ENCODE measurements around the gene TCERG1.

Gene TCERG1

DNA sequence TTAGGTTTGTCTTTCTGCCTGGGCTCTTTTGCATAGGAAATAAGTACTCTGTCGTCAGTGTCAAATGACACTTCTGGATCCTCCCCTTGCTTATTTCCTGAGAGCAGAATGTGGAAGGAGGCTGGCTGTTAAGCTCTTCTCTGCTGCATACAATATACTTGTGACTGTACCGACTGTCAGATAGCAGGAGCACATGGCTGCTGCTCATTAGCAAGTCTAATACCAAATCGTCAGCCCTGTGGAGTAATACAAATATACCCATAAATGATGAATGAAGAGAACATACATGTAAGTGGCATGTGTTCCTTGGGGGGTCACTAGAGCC is 69.0 kb downstream of the TCERG1 start, which contains the start of gene GPR151:
Gene GPR151 (minus strand): TSS at position 40 of the 325 bp plus-strand sequence. CDS start 77 bp downstream, outside the sequence.
- H3K4me1 ChIP-seq (ENCODE audit: control insufficient read depth, insufficient read depth, low read length): no peaks in the 10 kb centered on the region
- H3K9me3 ChIP-seq (ENCODE audit: control insufficient read depth, low read length): no peaks in the 10 kb centered on the region
- H3K27ac ChIP-seq (ENCODE audit: insufficient read depth, low read depth, low read length, poor library complexity, severe bottlenecking): no peak within 1 kb of the TSS
- no peaks in the 10 kb centered on the region for H3K27me3 ChIP-seq (ENCODE audit: control insufficient read depth, insufficient read depth, low read length, poor library complexity, severe bottlenecking)
- 69 to 73% methylated on average over 3 of the region's 3 CpGs for WGBS, 2 experiments
- no peak within 1 kb of the TSS for H3K4me3 ChIP-seq (ENCODE audit: insufficient read depth, low read depth, low read length)
- no peaks in the 10 kb centered on the region for H3K36me3 ChIP-seq (ENCODE audit: control insufficient read depth, insufficient read depth, low read length)

DNA sequence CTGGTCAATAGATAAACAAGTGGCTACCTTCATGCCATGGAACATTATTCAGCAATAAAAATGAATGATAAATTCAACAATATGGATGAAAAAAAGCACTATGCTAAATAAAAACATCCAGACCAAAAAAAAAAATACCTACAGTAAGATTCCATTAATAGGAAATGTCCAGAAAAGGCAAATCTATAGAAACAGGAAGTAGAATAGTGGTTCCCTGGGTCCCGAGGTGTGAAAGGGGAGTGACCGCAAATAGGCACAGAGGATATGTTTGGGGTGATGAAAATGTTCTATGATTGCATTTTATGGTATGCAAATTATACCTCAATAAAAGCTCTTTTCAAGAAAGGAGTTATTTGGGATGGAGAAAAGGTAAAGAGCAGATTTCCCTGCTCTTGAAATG is 72.4 kb downstream of the TCERG1 start:
- no peaks in the 10 kb centered on the region for H3K27me3 ChIP-seq (ENCODE audit: control insufficient read depth, insufficient read depth, low read length, poor library complexity, severe bottlenecking)
- 62 to 67% methylated on average over 2 of the region's 2 CpGs for WGBS, 2 experiments
- H3K4me3 ChIP-seq (ENCODE audit: insufficient read depth, low read depth, low read length): no peak overlapping the region
- H3K9me3 ChIP-seq (ENCODE audit: control insufficient read depth, low read length): no peaks in the 10 kb centered on the region
- H3K36me3 ChIP-seq (ENCODE audit: control insufficient read depth, insufficient read depth, low read length): no peaks in the 10 kb centered on the region
- H3K4me1 ChIP-seq (ENCODE audit: control insufficient read depth, insufficient read depth, low read length): no peaks in the 10 kb centered on the region
- no peak overlapping the region for H3K27ac ChIP-seq (ENCODE audit: insufficient read depth, low read depth, low read length, poor library complexity, severe bottlenecking)

DNA sequence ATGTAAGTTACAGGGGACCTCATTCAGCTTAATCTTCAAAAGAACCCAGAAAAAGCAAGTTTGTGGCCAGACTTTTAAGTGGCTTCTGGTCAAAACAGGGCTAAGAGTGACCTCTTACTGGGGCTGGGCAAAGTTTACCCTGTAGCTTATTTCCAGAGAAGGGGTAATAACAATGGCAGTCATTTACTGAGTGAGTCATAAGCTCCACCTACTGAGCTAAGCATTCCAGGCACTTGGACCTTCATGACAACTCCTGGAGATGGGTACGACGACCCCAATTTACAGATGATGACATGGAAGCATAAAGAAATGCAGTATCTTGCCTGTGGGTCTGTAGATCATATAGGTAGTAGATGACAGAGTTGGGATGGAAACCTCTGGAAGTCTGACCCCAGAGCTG is 73.6 kb downstream of the TCERG1 start:
- WGBS, 2 experiments: 48 to 81% methylated on average over 2 of the region's 2 CpGs
- Histone ChIP-seq H3K27me3 (ENCODE audit: control insufficient read depth, insufficient read depth, low read length, poor library complexity, severe bottlenecking) (no peaks in the 10 kb centered on the region), H3K27ac (ENCODE audit: insufficient read depth, low read depth, low read length, poor library complexity, severe bottlenecking) (no peak overlapping the region), H3K4me1 (ENCODE audit: control insufficient read depth, insufficient read depth, low read length) (no peaks in the 10 kb centered on the region), H3K9me3 (ENCODE audit: control insufficient read depth, low read length) (no peaks in the 10 kb centered on the region), H3K36me3 (ENCODE audit: control insufficient read depth, insufficient read depth, low read length) (no peaks in the 10 kb centered on the region), H3K4me3 (ENCODE audit: insufficient read depth, low read depth, low read length) (no peak overlapping the region)

DNA sequence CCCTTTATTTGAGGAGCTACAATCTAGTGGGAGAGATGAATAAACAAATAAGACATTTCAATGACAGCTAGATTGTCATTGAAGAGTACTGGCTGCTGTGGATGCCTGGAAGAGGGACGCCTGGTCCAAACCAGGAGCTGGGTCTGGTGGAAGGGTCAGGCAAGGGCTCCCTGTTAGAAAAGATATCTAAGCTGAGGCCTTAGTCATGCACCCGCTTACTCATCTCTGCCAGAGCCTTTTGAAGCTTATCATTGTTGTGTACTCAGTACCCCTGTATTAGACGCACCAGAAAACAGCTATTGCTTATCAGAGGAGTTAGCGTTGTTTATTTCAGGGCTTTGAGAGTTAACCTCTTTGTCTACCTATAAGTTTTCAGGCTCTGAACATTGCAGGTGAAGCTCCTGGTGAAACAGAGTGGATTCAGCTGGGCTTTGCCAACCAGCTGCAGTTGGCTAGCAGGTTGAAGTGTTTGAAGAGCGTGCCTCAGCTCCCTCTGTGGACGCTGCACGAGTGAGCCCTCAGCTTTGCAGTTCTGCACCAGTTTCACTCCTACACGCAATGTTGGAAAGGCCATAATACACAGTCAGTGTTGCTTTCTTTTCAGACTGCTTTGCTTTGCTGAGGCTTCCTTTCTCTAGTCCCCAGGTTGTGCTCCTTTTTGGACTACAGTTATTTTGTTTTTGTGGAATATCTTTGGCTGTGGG is 74.4 kb downstream of the TCERG1 start:
- WGBS, 2 experiments: 86 to 87% methylated on average over 8 of the region's 8 CpGs
- H3K4me1 ChIP-seq (ENCODE audit: control insufficient read depth, insufficient read depth, low read length): no peaks in the 10 kb centered on the region

DNA sequence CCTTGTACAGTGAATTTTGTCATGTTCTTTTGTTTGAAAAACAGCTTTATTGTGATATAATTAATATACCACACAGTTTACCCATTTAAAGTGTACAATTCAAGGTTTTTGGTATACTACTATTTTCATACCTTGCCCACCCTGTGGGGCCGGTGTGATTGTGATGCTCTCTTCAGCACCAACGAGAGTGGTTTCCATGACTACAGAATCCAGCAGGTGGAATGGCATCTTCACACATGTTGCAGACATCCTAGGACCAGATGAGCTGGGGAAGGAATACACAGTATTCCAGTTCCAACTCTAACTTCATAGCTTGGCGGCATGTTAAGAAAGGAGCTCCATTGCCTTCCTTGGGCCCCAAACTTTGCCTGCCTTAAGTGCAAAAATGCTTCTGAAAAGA is 76.6 kb downstream of the TCERG1 start:
- no peak overlapping the region for H3K4me3 ChIP-seq (ENCODE audit: insufficient read depth, low read depth, low read length)
- no peaks in the 10 kb centered on the region for H3K9me3 ChIP-seq (ENCODE audit: control insufficient read depth, low read length)
- H3K27me3 ChIP-seq (ENCODE audit: control insufficient read depth, insufficient read depth, low read length, poor library complexity, severe bottlenecking): no peaks in the 10 kb centered on the region
- no peaks in the 10 kb centered on the region for H3K36me3 ChIP-seq (ENCODE audit: control insufficient read depth, insufficient read depth, low read length)
- no peaks in the 10 kb centered on the region for H3K4me1 ChIP-seq (ENCODE audit: control insufficient read depth, insufficient read depth, low read length)
- H3K27ac ChIP-seq (ENCODE audit: insufficient read depth, low read depth, low read length, poor library complexity, severe bottlenecking): no peak overlapping the region
- 88 to 92% methylated on average over 3 of the region's 3 CpGs for WGBS, 2 experiments

More for the DNA sequence above, 74.4 kb downstream of the TCERG1 start:
- Histone ChIP-seq H3K4me3 (ENCODE audit: insufficient read depth, low read depth, low read length) (no peak overlapping the region), H3K36me3 (ENCODE audit: control insufficient read depth, insufficient read depth, low read length) (no peaks in the 10 kb centered on the region), H3K27ac (ENCODE audit: insufficient read depth, low read depth, low read length, poor library complexity, severe bottlenecking) (no peak overlapping the region), H3K9me3 (ENCODE audit: control insufficient read depth, low read length) (no peaks in the 10 kb centered on the region), H3K27me3 (ENCODE audit: control insufficient read depth, insufficient read depth, low read length, poor library complexity, severe bottlenecking) (no peaks in the 10 kb centered on the region)

DNA sequence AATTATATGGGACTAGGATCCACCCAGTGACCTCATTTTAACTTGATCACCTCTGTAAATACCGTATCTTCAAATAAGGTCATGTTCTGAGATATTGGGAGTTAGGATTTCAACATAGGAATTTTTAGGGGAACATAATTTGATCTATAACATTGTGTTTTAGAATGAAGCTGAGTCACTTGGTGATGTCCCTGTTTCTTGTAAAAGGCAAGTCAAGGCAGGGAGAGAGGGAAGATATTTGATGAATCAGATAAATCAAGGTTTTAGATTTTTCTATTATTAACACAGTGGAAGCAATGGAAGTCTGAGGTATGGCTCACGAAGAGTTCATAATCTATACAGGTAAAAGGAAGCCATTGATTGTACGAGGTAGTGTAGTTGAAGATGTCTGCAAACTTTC is 80.7 kb downstream of the TCERG1 start:
- H3K27ac ChIP-seq (ENCODE audit: insufficient read depth, low read depth, low read length, poor library complexity, severe bottlenecking): no peak overlapping the region
- no peaks in the 10 kb centered on the region for H3K36me3 ChIP-seq (ENCODE audit: control insufficient read depth, insufficient read depth, low read length)
- no peak overlapping the region for H3K4me3 ChIP-seq (ENCODE audit: insufficient read depth, low read depth, low read length)
- H3K4me1 ChIP-seq (ENCODE audit: control insufficient read depth, insufficient read depth, low read length): no peaks in the 10 kb centered on the region
- H3K27me3 ChIP-seq (ENCODE audit: control insufficient read depth, insufficient read depth, low read length, poor library complexity, severe bottlenecking): no peaks in the 10 kb centered on the region
- H3K9me3 ChIP-seq (ENCODE audit: control insufficient read depth, low read length): no peaks in the 10 kb centered on the region
- 93 to 97% methylated on average over 3 of the region's 3 CpGs for WGBS, 2 experiments

DNA sequence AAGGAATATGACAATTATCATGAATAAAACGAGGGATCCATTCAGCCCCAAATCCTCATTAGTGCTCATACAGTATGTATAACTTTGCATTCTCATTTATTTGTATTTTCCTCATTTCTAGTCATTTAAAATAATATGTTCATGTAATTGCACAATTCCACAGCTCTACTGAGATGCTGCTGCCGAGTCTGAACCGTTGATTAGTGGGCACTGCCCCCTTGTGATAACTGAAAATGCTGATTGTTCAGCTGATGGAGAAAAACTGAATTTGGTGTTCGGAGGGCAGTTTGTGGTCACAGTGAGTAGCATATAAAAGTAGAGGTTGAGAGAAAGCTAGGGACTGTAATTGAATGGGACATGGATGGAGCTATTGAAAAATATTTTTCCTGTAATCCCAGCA is 81.1 kb downstream of the TCERG1 start:
- Histone ChIP-seq H3K27ac (ENCODE audit: insufficient read depth, low read depth, low read length, poor library complexity, severe bottlenecking) (no peak overlapping the region), H3K4me1 (ENCODE audit: control insufficient read depth, insufficient read depth, low read length) (no peaks in the 10 kb centered on the region)
- 86 to 90% methylated on average over 3 to 4 of the region's 4 CpGs for WGBS, 2 experiments

DNA sequence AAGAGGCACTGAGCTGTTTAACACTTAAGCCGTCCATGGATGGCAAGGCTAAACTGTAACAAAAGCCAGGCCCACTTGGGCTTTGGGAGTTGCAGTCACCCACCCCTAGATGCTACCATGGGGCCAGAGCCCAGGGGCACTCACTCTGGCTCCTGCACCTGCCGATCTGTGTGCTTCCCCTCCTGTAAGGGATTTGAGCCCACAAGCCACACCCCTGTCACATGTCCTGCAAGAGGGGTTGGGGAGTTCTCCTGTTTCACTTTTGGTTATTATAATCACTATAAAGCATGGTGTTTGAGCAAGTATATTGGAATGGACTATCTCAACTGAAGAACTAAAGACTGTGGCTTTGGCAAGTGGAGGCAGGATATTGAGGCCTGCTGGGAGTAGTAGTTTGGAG is 82.9 kb downstream of the TCERG1 start:
- Histone ChIP-seq H3K9me3 (ENCODE audit: control insufficient read depth, low read length) (no peaks in the 10 kb centered on the region), H3K27ac (ENCODE audit: insufficient read depth, low read depth, low read length, poor library complexity, severe bottlenecking) (no peak overlapping the region), H3K4me1 (ENCODE audit: control insufficient read depth, insufficient read depth, low read length) (no peaks in the 10 kb centered on the region), H3K36me3 (ENCODE audit: control insufficient read depth, insufficient read depth, low read length) (no peaks in the 10 kb centered on the region), H3K4me3 (ENCODE audit: insufficient read depth, low read depth, low read length) (no peak overlapping the region), H3K27me3 (ENCODE audit: control insufficient read depth, insufficient read depth, low read length, poor library complexity, severe bottlenecking) (no peaks in the 10 kb centered on the region)
- WGBS, 2 experiments: 64 to 69% methylated on average over 2 of the region's 2 CpGs

More for the DNA sequence above, 81.1 kb downstream of the TCERG1 start:
- H3K9me3 ChIP-seq (ENCODE audit: control insufficient read depth, low read length): no peaks in the 10 kb centered on the region
- no peaks in the 10 kb centered on the region for H3K36me3 ChIP-seq (ENCODE audit: control insufficient read depth, insufficient read depth, low read length)
- H3K27me3 ChIP-seq (ENCODE audit: control insufficient read depth, insufficient read depth, low read length, poor library complexity, severe bottlenecking): no peaks in the 10 kb centered on the region
- H3K4me3 ChIP-seq (ENCODE audit: insufficient read depth, low read depth, low read length): no peak overlapping the region

DNA sequence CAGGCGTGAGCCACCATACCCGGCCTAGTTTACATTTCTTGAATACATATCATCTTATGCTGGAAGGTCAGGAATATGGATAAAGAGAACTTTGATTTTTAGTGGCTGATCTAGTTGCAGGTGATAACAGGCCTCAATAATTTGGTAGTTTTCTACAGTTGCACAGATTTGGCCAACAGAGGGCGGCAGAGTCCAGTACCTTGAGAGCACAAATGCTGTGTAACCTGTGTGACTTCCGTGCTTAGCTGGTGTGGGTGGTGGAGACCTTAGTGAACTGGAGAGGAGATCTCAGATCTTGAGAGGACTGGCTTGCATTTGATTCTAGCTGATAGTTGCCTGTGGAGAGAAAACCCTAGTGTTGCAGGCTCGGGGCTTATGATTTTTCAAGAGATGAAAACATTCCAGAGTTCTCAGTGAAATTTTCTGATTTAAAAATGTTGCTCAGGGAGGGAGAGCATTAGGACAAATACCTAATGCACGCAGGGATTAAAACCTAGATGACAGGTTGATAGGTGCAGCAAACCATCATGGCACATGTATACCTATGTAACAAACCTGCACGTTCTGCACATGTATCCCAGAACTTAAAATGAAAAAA is 86.2 kb downstream of the TCERG1 start:
- Histone ChIP-seq H3K9me3 (ENCODE audit: control insufficient read depth, low read length) (no peaks in the 10 kb centered on the region), H3K4me3 (ENCODE audit: insufficient read depth, low read depth, low read length) (no peak overlapping the region), H3K27ac (ENCODE audit: insufficient read depth, low read depth, low read length, poor library complexity, severe bottlenecking) (no peak overlapping the region), H3K4me1 (ENCODE audit: control insufficient read depth, insufficient read depth, low read length) (no peaks in the 10 kb centered on the region), H3K36me3 (ENCODE audit: control insufficient read depth, insufficient read depth, low read length) (no peaks in the 10 kb centered on the region), H3K27me3 (ENCODE audit: control insufficient read depth, insufficient read depth, low read length, poor library complexity, severe bottlenecking) (no peaks in the 10 kb centered on the region)
- WGBS, 2 experiments: 23 to 27% methylated on average over 6 of the region's 7 CpGs

DNA sequence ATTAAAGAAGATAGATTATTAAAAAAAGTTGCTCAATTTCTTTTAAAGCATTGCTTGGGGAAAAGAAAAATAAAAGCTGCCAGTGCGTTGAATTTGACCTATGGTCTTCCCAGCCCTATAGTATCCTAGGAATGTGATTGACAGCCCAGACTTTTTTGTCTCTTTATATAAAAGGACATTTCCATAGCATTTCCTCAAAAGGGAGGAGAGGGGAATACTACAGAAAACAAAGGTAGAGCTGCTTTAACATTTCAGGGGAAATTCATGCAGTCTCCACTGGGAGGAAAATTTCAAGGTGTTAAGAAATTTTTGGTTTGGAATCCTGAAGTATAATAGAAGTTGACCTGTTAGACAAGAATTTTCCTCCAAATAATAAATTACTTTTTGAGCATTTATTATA is 86.7 kb downstream of the TCERG1 start:
- WGBS, 2 experiments: no CpG with 5 or more reads among the region's 1 CpG
- Histone ChIP-seq H3K9me3 (ENCODE audit: control insufficient read depth, low read length) (no peaks in the 10 kb centered on the region), H3K27me3 (ENCODE audit: control insufficient read depth, insufficient read depth, low read length, poor library complexity, severe bottlenecking) (no peaks in the 10 kb centered on the region), H3K4me1 (ENCODE audit: control insufficient read depth, insufficient read depth, low read length) (no peaks in the 10 kb centered on the region), H3K27ac (ENCODE audit: insufficient read depth, low read depth, low read length, poor library complexity, severe bottlenecking) (no peak overlapping the region), H3K4me3 (ENCODE audit: insufficient read depth, low read depth, low read length) (no peak overlapping the region), H3K36me3 (ENCODE audit: control insufficient read depth, insufficient read depth, low read length) (no peaks in the 10 kb centered on the region)

Measured in ectodermal cell (in vitro differentiated cells).